HUES64 (cell line): ENCODE results near the gene PAN3. TPM values are rescaled to one million over a fixed set of nuclear protein-coding genes. Genes with fewer than 3 reads are reported as not detected.
"Not testable (repeated sequence)": the region's sequence is repeated elsewhere in the genome, so short reads cannot be mapped to it uniquely, and the experiment has no call there.

ENCODE experiments used
- H3K27ac ChIP-seq: 2 replicates; pipeline ENCODE4 v1.7.0; 2013; ENCODE audit warnings: low read depth, low read length, inconsistent platforms
- H3K27me3 ChIP-seq: 2 replicates; pipeline ENCODE4 v1.6.1; 2013; ENCODE audit warnings: mild to moderate bottlenecking, low read length; ENCODE audit not compliant: insufficient read depth
- H3K36me3 ChIP-seq: 2 replicates; pipeline ENCODE4 v1.6.1; 2013; ENCODE audit warnings: mild to moderate bottlenecking, low read length; ENCODE audit not compliant: insufficient read depth
- H3K4me1 ChIP-seq: 2 replicates; pipeline ENCODE4 v1.6.1; 2013; ENCODE audit warnings: mild to moderate bottlenecking, low read length, moderate library complexity; ENCODE audit not compliant: insufficient read depth
- H3K4me3 ChIP-seq: 2 replicates; pipeline ENCODE4 v1.5.1; 2013; ENCODE audit warnings: mild to moderate bottlenecking, low read length, moderate library complexity
- H3K9ac ChIP-seq: 2 replicates; pipeline ENCODE4 v1.6.1; 2013; ENCODE audit warnings: mild to moderate bottlenecking, low read depth, low read length
- H3K9me3 ChIP-seq: 2 replicates; pipeline ENCODE4 v1.6.1; 2013; ENCODE audit warnings: low read depth, low read length; ENCODE audit not compliant: insufficient read depth
- WGBS: fragments of 150-250, 120-280 bp; methylation state at CpG from one replicate; pipeline ENCODE4 v1.1.7; 2013; ENCODE audit warnings: missing lambda C conversion rate; 5-methylcytosine and 5-hydroxymethylcytosine counted together
- polyA plus RNA-seq, 2 experiments: library from polyadenylated mRNA; stranded (reverse); fragments of 50-300 nt; gene quantifications; one replicate each; pipeline ENCODE4 v1.2.3, GENCODE V29; 2013

PAN3 gene, protein sequence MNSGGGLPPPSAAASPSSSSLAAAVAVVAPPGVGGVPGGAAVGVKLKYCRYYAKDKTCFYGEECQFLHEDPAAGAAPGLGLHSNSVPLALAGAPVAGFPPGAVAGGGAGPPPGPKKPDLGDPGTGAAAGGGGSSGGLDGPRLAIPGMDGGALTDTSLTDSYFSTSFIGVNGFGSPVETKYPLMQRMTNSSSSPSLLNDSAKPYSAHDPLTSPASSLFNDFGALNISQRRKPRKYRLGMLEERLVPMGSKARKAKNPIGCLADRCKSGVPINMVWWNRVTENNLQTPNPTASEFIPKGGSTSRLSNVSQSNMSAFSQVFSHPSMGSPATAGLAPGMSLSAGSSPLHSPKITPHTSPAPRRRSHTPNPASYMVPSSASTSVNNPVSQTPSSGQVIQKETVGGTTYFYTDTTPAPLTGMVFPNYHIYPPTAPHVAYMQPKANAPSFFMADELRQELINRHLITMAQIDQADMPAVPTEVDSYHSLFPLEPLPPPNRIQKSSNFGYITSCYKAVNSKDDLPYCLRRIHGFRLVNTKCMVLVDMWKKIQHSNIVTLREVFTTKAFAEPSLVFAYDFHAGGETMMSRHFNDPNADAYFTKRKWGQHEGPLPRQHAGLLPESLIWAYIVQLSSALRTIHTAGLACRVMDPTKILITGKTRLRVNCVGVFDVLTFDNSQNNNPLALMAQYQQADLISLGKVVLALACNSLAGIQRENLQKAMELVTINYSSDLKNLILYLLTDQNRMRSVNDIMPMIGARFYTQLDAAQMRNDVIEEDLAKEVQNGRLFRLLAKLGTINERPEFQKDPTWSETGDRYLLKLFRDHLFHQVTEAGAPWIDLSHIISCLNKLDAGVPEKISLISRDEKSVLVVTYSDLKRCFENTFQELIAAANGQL
- polyA plus RNA-seq (2013, experiment 1 of 2): 17.2 TPM
- 16.7 TPM for polyA plus RNA-seq (2013, experiment 2 of 2)

DNA sequence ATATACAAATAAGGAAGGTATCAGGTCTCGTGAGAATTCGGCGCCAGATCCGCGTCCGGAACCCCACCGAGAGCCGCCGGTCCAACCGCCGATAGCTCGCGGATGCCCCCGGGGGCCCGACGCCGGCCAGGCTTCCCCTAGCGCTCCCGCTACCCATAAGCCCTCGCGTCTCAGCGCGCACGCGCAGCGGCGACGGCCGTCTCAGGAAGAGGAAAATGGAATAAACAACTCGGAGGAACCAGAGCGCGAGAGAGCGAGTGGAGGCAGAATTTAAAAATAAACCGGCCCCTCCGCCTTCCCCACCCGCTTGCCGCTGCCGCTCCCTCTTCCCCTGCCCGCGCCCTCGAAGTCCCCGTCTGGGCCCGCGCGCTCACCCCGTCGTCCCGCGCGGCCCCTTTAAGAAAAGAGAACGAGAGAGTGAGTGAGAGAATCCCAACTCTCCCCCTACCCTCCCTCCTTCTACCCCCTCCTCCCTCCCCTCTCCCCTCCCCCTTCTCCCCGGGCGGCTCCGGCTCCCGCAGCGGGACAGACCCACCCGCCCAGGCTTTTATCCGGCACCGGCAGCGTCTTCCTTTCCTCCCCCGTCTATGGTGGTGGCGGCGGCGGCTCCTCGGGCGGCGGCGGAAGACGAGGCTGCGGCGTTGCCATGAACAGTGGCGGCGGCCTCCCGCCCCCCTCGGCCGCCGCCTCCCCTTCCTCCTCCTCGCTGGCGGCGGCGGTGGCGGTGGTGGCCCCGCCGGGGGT, at the start of gene PAN3:
PAN3 (plus strand) TSS at position 534 of the 744 bp plus-strand sequence; CDS start at position 647, 113 bp downstream.
- H3K4me1 ChIP-seq: peaks cover 23% of the 10 kb centered on the region
- no peaks in the 10 kb centered on the region for H3K9me3 ChIP-seq
- H3K9ac ChIP-seq: peak within 1 kb of the TSS; percentile 94
- peak within 1 kb of the TSS; percentile 77 for H3K4me3 ChIP-seq
- H3K27ac ChIP-seq: peak within 1 kb of the TSS; percentile 99
- H3K27me3 ChIP-seq: no peaks in the 10 kb centered on the region
- H3K36me3 ChIP-seq: no peaks in the 10 kb centered on the region
- WGBS: 0% methylated on average over 79 of the region's 84 CpGs

DNA sequence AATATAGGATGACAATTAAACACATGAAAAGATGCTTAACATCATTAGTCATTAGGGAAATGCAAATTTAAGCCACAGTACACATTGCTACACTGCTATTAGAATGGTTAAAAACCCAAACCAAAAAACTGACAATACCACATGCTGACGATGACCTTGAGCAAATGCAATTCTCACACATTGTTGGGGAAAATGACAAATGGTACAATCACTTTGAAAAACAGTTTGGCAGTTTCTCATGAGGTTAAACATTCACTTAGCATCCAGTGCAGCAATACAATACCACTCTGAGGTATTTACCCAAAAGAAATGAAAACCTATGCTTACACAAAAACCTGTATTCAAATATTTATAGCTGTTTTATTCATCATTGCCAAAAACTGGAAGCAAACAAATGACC, 49.3 kb upstream of the PAN3 start:
- Histone ChIP-seq H3K4me1 (no peaks in the 10 kb centered on the region), H3K9ac (no peak overlapping the region), H3K36me3 (no peaks in the 10 kb centered on the region), H3K27ac (no peak overlapping the region), H3K4me3 (no peak overlapping the region), H3K9me3 (no peaks in the 10 kb centered on the region), H3K27me3 (peaks cover 2% of the 10 kb centered on the region; the same call in 1 of the 2 replicates)
- whole genome bisulfite sequencing: 75% methylated on average over 1 of the region's 1 CpG

DNA sequence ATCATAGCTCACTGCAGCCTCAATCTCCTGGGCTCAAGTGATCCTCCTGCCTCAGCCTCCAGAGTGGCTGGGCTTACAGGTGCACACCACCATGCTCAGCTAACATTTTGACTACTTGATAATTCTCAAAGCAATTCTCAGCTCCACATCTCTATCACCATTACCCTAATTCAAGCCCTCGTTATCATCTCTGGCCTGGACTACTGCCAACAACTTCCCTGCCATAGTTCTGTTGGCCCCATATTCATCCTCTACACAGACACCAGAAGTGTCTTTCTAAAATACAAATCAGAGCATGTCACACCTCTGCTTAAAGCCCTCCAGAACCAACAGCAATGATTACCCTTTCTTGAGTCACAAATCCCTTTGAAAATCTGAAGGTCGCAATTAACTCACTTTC, 45.9 kb upstream of the PAN3 start:
- Histone ChIP-seq H3K4me1 (no peaks in the 10 kb centered on the region), H3K9me3 (no peaks in the 10 kb centered on the region), H3K27ac (no peak overlapping the region), H3K36me3 (no peaks in the 10 kb centered on the region), H3K9ac (no peak overlapping the region), H3K4me3 (no peak overlapping the region), H3K27me3 (peaks cover 12% of the 10 kb centered on the region)
- 91% methylated on average over 2 of the region's 2 CpGs for WGBS

DNA sequence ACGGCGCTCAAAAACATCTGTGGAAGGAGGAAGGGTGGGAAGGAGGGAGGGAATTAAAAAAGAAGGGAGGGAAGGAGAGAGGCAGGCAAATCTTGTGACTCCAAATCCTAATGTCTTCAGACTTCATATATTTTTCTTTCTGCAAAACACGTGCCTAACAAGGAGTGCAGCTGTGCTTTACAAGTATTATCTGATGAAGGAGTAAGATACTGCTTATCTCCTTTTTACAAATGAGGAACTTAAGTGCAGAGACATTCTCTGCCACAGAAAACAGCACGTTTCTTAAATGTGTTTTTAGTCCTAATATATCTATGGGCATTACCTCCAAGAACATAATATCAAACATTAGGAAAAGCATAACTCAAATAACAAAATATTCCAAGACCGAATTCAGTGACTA, 44.5 kb upstream of the PAN3 start:
- Histone ChIP-seq H3K9ac (no peak overlapping the region), H3K4me1 (no peaks in the 10 kb centered on the region), H3K27ac (no peak overlapping the region), H3K36me3 (no peaks in the 10 kb centered on the region), H3K4me3 (no peak overlapping the region), H3K27me3 (peaks cover 25% of the 10 kb centered on the region), H3K9me3 (no peaks in the 10 kb centered on the region)
- WGBS: 80% methylated on average over 3 of the region's 5 CpGs

DNA sequence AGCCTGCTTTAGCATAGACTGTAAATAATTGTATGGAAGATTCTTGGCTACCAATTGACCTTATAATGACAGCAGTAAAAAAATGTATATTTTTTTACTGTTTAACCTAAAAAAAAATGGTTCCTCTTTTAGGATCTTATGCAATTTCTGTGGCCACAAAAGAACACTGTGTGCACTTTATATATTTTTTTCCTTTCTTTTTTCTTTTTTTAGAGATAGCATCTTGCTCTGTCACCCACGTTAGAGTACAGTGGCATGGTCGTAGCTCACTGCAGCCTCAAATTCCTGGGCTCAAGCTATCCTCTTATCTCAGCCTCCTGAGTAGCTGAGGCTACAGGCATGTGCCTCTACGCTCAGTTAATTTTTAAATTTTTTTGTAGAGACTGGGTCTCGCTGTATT, 44.0 kb upstream of the PAN3 start:
- Histone ChIP-seq H3K9me3 (no peaks in the 10 kb centered on the region), H3K36me3 (no peaks in the 10 kb centered on the region), H3K4me3 (no peak overlapping the region), H3K27ac (no peak overlapping the region), H3K4me1 (no peaks in the 10 kb centered on the region), H3K9ac (no peak overlapping the region), H3K27me3 (peaks cover 30% of the 10 kb centered on the region)
- 93% methylated on average over 4 of the region's 4 CpGs for WGBS

DNA sequence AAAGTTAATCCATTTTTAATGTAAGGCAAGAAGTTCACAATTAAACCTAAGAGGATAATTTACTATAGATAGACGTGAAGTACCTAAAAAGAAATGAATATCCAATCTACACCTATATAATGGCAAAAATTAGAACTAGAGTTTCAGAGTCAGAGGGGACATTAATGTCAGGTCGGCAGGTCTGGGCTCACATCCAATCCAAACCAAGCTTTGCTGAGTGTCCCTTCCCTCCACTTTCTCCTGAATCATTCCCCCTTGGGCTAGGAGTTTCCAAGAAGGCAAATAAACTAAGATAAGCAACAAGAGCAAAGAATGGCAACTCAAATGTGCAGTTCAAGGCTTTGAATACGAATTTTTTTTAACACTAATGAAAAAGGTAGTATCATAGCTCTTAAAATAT, 40.8 kb upstream of the PAN3 start:
- Histone ChIP-seq H3K9me3 (no peaks in the 10 kb centered on the region), H3K27me3 (peaks cover 61% of the 10 kb centered on the region), H3K4me1 (peaks cover 6% of the 10 kb centered on the region), H3K4me3 (no peak overlapping the region), H3K27ac (no peak overlapping the region), H3K9ac (no peak overlapping the region), H3K36me3 (no peaks in the 10 kb centered on the region)
- WGBS: 57% methylated on average over 1 of the region's 3 CpGs

DNA sequence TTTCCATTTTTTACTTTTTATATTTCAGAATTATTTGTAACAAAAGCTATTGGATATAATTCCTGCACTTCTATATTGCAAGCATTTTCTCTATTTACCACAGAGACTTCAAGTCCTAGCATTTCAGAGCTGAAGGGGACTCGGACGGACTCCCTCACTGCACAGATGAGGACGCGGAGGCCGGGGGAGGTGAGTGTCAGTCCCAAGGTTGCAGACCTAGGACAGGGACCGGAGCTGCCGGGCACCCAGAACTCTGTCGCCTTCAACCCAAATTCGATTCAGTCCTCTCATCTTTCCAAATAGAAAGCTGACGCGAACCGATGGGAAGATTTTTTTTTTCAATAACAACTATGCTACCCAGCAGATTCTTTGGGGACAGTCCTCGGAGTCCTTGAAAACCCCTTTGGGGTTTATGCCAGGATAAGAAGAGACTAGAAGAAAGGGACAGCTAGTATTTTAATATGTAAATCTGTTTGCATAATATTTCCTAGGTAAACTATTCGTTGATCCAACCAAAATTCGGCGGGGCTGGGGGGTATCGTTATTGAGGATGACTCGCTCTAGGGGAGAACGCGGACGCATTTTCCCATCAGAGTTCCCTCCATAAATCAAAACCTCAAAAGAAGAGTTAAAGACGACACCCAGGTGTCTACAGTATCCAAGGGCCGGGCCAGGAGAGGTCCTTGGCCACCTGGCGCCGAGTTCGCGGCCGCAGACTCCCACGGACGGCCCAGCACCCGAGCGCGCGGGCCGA, 38.8 kb upstream of the PAN3 start:
- Histone ChIP-seq H3K27ac (no peak overlapping the region), H3K36me3 (no peaks in the 10 kb centered on the region), H3K9me3 (no peaks in the 10 kb centered on the region), H3K4me3 (peak overlapping the region; percentile 59), H3K9ac (peak overlapping the region; percentile 70), H3K4me1 (peaks cover 6% of the 10 kb centered on the region), H3K27me3 (peaks cover 70% of the 10 kb centered on the region)
- 8% methylated on average over 35 of the region's 35 CpGs for WGBS

DNA sequence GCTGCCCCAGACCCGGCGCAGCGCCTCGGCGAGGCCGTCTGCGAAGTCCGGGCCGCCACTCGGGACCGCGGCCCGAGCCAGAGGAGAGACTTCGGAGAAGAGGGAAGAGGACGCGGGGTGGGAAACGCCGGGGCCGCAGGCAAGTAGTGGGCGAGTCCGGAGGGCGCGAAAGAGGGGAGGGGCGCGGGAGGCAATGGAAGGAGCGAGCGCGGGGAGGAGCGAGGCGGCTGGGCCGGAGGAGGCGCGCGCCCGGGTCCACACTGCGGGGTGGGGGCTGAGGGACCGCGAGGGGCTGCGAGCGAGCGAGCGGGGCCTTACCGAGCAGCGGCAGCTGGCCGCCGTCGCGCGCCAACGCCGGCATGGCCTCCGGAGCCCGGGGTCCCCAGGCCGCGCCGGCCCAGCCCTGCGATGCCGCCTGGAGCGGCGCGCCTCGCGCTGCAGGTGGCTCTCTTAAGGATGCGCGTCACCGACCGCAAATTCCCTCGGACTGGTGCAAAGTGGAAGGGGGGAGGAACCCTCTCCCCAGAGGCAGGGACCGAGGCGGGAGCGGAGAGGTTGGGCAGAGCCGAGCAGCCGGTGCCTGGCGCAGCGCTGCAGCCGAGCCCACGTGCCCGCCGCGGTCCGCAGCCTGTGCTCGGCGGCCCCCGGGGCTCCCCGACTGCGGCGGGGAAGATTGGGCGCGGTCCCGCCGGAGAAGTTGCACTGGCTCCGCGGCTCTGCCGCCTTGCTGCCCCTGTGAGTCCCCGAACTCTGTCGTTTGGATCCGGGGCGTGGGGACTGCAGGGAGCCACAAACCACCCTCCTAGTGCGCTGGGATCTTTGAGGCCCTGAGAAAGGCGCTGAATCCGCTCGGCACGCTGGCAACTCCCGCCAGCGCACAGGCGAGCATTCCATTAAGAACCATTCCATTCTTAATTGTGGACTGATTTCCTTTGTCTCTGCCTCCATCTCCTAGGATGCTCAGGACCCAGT, 37.9 kb upstream of the PAN3 start, which contains the start of gene FLT3:
FLT3 (minus strand) TSS at position 427 of the 972 bp plus-strand sequence; CDS start at position 361, 66 bp downstream.
- Histone ChIP-seq H3K9me3 (no peaks in the 10 kb centered on the region), H3K4me1 (peaks cover 6% of the 10 kb centered on the region), H3K4me3 (peak within 1 kb of the TSS; percentile 59), H3K27ac (no peak within 1 kb of the TSS), H3K9ac (peak within 1 kb of the TSS; percentile 70), H3K27me3 (peaks cover 69% of the 10 kb centered on the region), H3K36me3 (no peaks in the 10 kb centered on the region)
- under 1% methylated on average over 106 of the region's 106 CpGs for WGBS

DNA sequence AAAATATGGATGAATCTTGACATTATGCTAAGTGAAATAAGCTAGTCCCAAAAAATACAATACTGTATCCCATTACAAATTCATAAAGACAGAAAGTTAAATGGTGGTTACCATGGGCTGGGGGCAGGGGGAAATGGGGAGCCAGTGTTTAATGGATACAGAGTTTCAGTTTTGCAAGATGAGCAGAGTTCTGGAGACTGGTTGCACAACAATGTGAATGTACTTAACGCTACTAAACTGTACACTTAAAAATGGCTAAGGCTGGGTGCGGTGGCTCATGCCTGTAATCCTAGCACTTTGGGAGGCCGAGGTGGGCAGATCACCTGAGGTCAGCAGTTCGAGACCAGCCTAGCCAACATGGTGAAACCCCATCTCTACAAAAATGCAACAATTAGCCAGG, 36.5 kb upstream of the PAN3 start:
- H3K4me3 ChIP-seq: not testable (repeated sequence)
- 95% methylated on average over 4 of the region's 4 CpGs for WGBS
- H3K27me3 ChIP-seq: peaks cover 65% of the 10 kb centered on the region

More for the DNA sequence above, 36.5 kb upstream of the PAN3 start:
- not testable (repeated sequence) for H3K4me1 ChIP-seq, H3K9ac ChIP-seq, H3K27ac ChIP-seq, H3K9me3 ChIP-seq, H3K36me3 ChIP-seq
